ENCODE data around the gene FAM200B.

DNA sequence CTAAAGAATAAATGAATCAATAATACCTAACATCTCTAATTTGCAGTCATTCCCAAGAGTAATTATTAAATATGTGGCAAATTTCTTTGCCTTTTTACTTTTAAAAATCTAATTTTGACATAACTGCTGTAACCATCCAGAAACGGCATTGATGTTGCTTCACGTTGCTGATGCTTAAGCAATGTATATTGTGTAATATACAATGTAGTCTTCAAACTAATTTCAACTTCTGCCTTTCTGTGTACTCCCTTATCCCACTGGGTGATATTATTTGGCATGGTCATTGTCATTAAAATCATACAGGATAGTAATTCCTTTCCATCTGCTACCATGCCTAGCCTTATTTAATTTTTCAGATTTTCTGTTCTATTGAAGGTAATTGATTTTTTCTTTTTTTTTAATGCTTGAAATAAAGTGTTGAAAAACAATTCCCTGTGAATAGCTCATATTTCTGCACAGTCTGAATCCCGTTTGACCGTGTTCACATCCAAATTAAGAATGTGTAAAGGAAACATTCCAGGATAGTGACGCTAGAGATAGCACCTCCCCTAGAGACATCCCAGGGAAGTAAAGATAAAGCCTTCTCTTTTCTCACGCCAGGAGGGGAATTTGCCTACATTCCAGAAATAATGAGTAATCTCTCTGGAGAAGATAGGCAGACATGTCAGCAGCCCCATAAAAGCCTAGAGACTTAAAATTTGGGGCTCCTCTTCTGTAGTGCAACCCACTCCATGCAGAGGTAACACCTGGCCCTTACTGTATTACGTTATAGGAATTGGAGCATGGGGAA is 8.6 kb downstream of the FAM200B start:
- TF ChIP-seq, protein P1, sequence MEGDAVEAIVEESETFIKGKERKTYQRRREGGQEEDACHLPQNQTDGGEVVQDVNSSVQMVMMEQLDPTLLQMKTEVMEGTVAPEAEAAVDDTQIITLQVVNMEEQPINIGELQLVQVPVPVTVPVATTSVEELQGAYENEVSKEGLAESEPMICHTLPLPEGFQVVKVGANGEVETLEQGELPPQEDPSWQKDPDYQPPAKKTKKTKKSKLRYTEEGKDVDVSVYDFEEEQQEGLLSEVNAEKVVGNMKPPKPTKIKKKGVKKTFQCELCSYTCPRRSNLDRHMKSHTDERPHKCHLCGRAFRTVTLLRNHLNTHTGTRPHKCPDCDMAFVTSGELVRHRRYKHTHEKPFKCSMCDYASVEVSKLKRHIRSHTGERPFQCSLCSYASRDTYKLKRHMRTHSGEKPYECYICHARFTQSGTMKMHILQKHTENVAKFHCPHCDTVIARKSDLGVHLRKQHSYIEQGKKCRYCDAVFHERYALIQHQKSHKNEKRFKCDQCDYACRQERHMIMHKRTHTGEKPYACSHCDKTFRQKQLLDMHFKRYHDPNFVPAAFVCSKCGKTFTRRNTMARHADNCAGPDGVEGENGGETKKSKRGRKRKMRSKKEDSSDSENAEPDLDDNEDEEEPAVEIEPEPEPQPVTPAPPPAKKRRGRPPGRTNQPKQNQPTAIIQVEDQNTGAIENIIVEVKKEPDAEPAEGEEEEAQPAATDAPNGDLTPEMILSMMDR (IDR thresholded peaks at IDR 0.05; ENCODE audit: low read depth, low read length): no peak
- TF ChIP-seq EZH2phosphoT487 (IDR thresholded peaks at IDR 0.05; ENCODE audit: low read depth): no peak

Measured in OCI-LY3 (cell line).